Hepatocyte (in vitro differentiated cells): Measurements from ENCODE around the gene RAX. TPM values are rescaled to one million over a fixed set of nuclear protein-coding genes. Genes with fewer than 3 reads are reported as not detected.

Experiments
- DNase-seq: peaks from one replicate; pipeline ENCODE4 v3.0.0-alpha.2; 2016; ENCODE audit warnings: low spot score
- H2AFZ ChIP-seq: fragments of 200-600 bp; sonication (generic); 2 replicates; pipeline ENCODE4 v1.6.0; 2016; ENCODE audit warnings: antibody characterized with exemption, mild to moderate bottlenecking
- H3K27ac ChIP-seq: fragments of 200-600 bp; sonication (generic); 2 replicates; pipeline ENCODE4 v1.5.1; 2016; ENCODE audit warnings: mild to moderate bottlenecking
- H3K27me3 ChIP-seq: fragments of 200-600 bp; sonication (generic); 2 replicates; pipeline ENCODE4 v1.6.1; 2016
- H3K36me3 ChIP-seq: fragments of 200-600 bp; sonication (generic); replicated peaks from 2 replicates; pipeline ENCODE4 v1.5.1; 2016; ENCODE audit warnings: low read depth; ENCODE audit not compliant: insufficient read depth
- H3K4me1 ChIP-seq: fragments of 200-600 bp; sonication (generic); 2 replicates; pipeline ENCODE4 v1.5.1; 2016; ENCODE audit warnings: mild to moderate bottlenecking, moderate library complexity; ENCODE audit not compliant: insufficient read depth
- H3K4me2 ChIP-seq: fragments of 200-600 bp; sonication (generic); 2 replicates; pipeline ENCODE4 v1.6.0; 2016
- H3K4me3 ChIP-seq: fragments of 200-600 bp; sonication (generic); 2 replicates; pipeline ENCODE4 v1.5.1; 2016; ENCODE audit warnings: mild to moderate bottlenecking
- H3K79me2 ChIP-seq: fragments of 200-600 bp; sonication (generic); 2 replicates; pipeline ENCODE4 v1.6.0; 2017; ENCODE audit warnings: mild to moderate bottlenecking
- H3K9me2 ChIP-seq: fragments of 200-600 bp; sonication (generic); replicated peaks from 2 replicates; pipeline ENCODE4 v1.6.0; 2017; ENCODE audit warnings: mild to moderate bottlenecking; ENCODE audit not compliant: insufficient read depth
- H3K9me3 ChIP-seq: fragments of 200-600 bp; sonication (generic); 2 replicates; pipeline ENCODE4 v1.5.1; 2016; ENCODE audit warnings: low read depth, mild to moderate bottlenecking
- H4K20me1 ChIP-seq: fragments of 200-600 bp; sonication (generic); 2 replicates; pipeline ENCODE4 v1.6.0; 2016; ENCODE audit warnings: mild to moderate bottlenecking; ENCODE audit not compliant: insufficient read depth, poor library complexity, severe bottlenecking
- CTCF ChIP-seq: fragments of 200-600 bp; sonication (generic); IDR thresholded peaks from 2 replicates; pipeline ENCODE4 v1.5.1; 2016; ENCODE audit warnings: antibody characterized with exemption, mild to moderate bottlenecking; ENCODE audit not compliant: poor library complexity
- EZH2 ChIP-seq: fragments of 200-600 bp; sonication (generic); IDR thresholded peaks from 2 replicates; pipeline ENCODE4 v1.6.1; 2016; ENCODE audit warnings: antibody characterized with exemption, mild to moderate bottlenecking, borderline replicate concordance
- EZH2phosphoT487 ChIP-seq: fragments of 200-600 bp; sonication (generic); IDR thresholded peaks from one replicate; pipeline ENCODE4 v1.6.1; 2018; ENCODE audit warnings: antibody characterized with exemption, mild to moderate bottlenecking, low read depth, moderate library complexity; ENCODE audit not compliant: unreplicated experiment, severe bottlenecking
- WGBS: methylation state at CpG from one replicate; pipeline ENCODE4 v1.1.6; 2016; ENCODE audit warnings: low lambda C conversion rate; ENCODE audit errors: missing lambda C conversion rate; 5-methylcytosine and 5-hydroxymethylcytosine counted together
- polyA plus RNA-seq: library from polyadenylated mRNA; unstranded; fragments of >200 nt; fragmentation: Nextera tagmentation; extraction: Ambion mirVana; gene quantifications from 2 replicates; pipeline ENCODE4 v1.2.1, GENCODE V29; 2016
- total RNA-seq: library from RNA; depleted of rRNA; stranded (reverse); fragments of >200 nt; gene quantifications from 2 replicates; pipeline ENCODE4 v1.2.3, GENCODE V29; 2014

Gene RAX
- total and polyA plus RNA-seq, 2 experiments from 2014 or later = not detected

- 23% methylated on average over 5 of the region's 5 CpGs for WGBS
- Histone ChIP-seq H3K27me3 (peaks cover 53% of the 10 kb centered on the region), H3K9me3 (no peaks in the 10 kb centered on the region), H3K4me2 (peak overlapping the region; percentile 85), H3K4me3 (no peak overlapping the region), H4K20me1 (no peaks in the 10 kb centered on the region), H3K27ac (no peak overlapping the region), H3K79me2 (no peaks in the 10 kb centered on the region), H2AFZ (peak overlapping the region; percentile 34), H3K4me1 (no peaks in the 10 kb centered on the region), H3K36me3 (no peaks in the 10 kb centered on the region), H3K9me2 (no peaks in the 10 kb centered on the region)
- DNase-seq = no peak
- TF ChIP-seq EZH2phosphoT487 (no peak), CTCF (no peak), EZH2 (no peak)
These were observed 35.6 kb upstream of the RAX start for GRCh38 chr18:59308938-59309260.

DNA sequence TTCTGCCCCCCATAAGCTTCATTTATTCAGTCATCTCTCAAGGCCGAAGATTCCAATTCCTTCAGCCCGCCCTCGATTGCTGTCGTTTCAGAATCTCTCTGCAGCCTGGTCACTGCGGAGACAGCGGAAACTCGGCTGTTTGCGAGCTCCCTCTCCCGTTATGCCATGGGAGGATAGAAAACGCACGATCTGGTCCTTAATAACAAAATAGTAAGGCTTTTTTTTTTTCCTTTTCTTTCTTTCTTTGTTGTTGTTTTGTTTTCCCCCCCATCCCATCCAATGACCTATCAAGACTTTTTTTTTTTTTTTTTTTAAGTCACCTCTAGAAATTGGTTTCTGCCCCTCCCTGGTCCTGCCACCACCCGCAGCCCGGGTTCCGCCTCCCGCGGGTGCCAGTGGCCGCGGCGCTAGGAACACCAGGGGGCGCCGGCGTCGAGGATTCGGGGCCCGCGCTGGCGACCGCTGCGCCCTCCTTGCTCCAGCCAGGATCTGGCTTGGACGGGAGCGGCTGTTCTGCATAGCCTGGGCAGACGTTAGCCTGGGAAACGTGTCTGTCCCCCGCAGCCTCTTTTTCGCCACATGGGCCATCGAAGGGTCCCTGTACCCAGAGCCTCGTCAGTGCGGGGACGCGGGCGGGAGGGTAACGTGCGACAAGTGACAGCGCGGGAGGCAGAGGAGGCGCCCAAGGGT lies 35.1 kb upstream of the RAX start:
- H3K9me2 ChIP-seq = no peaks in the 10 kb centered on the region
- no peaks in the 10 kb centered on the region for H4K20me1 ChIP-seq
- WGBS = 6% methylated on average over 46 of the region's 46 CpGs
- peak overlapping the region; percentile 34 for H2AFZ ChIP-seq
- no peaks in the 10 kb centered on the region for H3K9me3 ChIP-seq
- H3K27ac ChIP-seq = no peak overlapping the region
- H3K36me3 ChIP-seq = no peaks in the 10 kb centered on the region
- H3K79me2 ChIP-seq = no peaks in the 10 kb centered on the region
- peak; percentile 86 for DNase-seq
- TF ChIP-seq CTCF (peak; percentile 97), EZH2 (no peak)
- H3K4me2 ChIP-seq = peak overlapping the region; percentile 85
- peaks cover 58% of the 10 kb centered on the region for H3K27me3 ChIP-seq
- H3K4me1 ChIP-seq = no peaks in the 10 kb centered on the region
- no peak overlapping the region for H3K4me3 ChIP-seq

GRCh38 chr18:59306640-59307039 lies 33.4 kb upstream of the RAX start:
- H3K27ac ChIP-seq = no peak overlapping the region
- TF ChIP-seq CTCF (no peak), EZH2 (no peak)
- no peaks in the 10 kb centered on the region for H3K9me2 ChIP-seq
- no peaks in the 10 kb centered on the region for H3K9me3 ChIP-seq
- no peak overlapping the region for H3K4me3 ChIP-seq
- H4K20me1 ChIP-seq = no peaks in the 10 kb centered on the region
- no peak overlapping the region for H3K4me2 ChIP-seq
- H3K79me2 ChIP-seq = no peaks in the 10 kb centered on the region
- H2AFZ ChIP-seq = no peak overlapping the region
- 85% methylated on average over 6 of the region's 6 CpGs for WGBS
- H3K4me1 ChIP-seq = no peaks in the 10 kb centered on the region
- peaks cover 62% of the 10 kb centered on the region for H3K27me3 ChIP-seq
- no peaks in the 10 kb centered on the region for H3K36me3 ChIP-seq
- DNase-seq = no peak

GRCh38 chr18:59305295-59305694 lies 32.0 kb upstream of the RAX start:
- no peak overlapping the region for H3K4me2 ChIP-seq
- no peaks in the 10 kb centered on the region for H3K36me3 ChIP-seq
- H3K9me2 ChIP-seq = no peaks in the 10 kb centered on the region
- H3K27me3 ChIP-seq = peaks cover 51% of the 10 kb centered on the region
- no peak overlapping the region for H3K27ac ChIP-seq
- no peak for DNase-seq
- no peak overlapping the region for H2AFZ ChIP-seq
- no peak overlapping the region for H3K4me3 ChIP-seq
- TF ChIP-seq CTCF (no peak), EZH2 (no peak), EZH2phosphoT487 (no peak)
- H3K4me1 ChIP-seq = no peaks in the 10 kb centered on the region
- H3K79me2 ChIP-seq = no peaks in the 10 kb centered on the region
- no peaks in the 10 kb centered on the region for H3K9me3 ChIP-seq
- H4K20me1 ChIP-seq = no peaks in the 10 kb centered on the region
- 84% methylated on average over 4 of the region's 4 CpGs for WGBS
